Heart right ventricle (tissue), 16 donors: Measurements from ENCODE around the gene RRP1. TPM values are rescaled to one million over a fixed set of nuclear protein-coding genes. Genes with fewer than 3 reads are reported as not detected.

Source experiments
- ATAC-seq, 8 donors: fragments of 200-7000 bp; cut with Tn5 transposase; one replicate each; pipeline ENCODE4 v1.9.1; 2020; ENCODE audit warnings: mild to moderate bottlenecking in 8 of 8, moderate library complexity in 8 of 8, moderate number of reproducible peaks in 1 of 8
- DNase-seq, 2 donors: peaks; one replicate each; pipeline ENCODE4 v3.0.0-alpha.2; 2020
- H3K27ac ChIP-seq, 10 donors: fragments of 200-600 bp; sonication (generic) in 2 of 10; one replicate each; pipeline versions ENCODE4 v1.5.0 to v1.8.0; 2020 to 2022; ENCODE audit warnings: mild to moderate bottlenecking in 3 of 10
- H3K27me3 ChIP-seq, 7 donors: fragments of 200-600 bp; one replicate each; pipeline ENCODE4 v1.8.0; 2021 to 2022; ENCODE audit warnings: mild to moderate bottlenecking in 2 of 7
- H3K36me3 ChIP-seq, 9 donors: fragments of 200-600 bp; sonication (generic) in 1 of 9; one replicate each; pipeline versions ENCODE4 v1.5.0 to v1.8.0; 2020 to 2022; ENCODE audit warnings: mild to moderate bottlenecking in 2 of 9
- H3K4me1 ChIP-seq, 9 donors: fragments of 200-600 bp; sonication (generic) in 1 of 9; one replicate each; pipeline versions ENCODE4 v1.5.0 to v1.8.0; 2020 to 2022; ENCODE audit warnings: mild to moderate bottlenecking in 4 of 9
- H3K4me3 ChIP-seq, 10 donors: fragments of 200-600 bp; sonication (generic) in 2 of 10; one replicate each; pipeline versions ENCODE4 v1.5.0 to v1.8.0; 2020 to 2022; ENCODE audit warnings: mild to moderate bottlenecking in 7 of 10, moderate library complexity in 2 of 10
- H3K9me3 ChIP-seq, 11 donors: fragments of 200-600 bp in 10 of 11; sonication (generic) in 2 of 11; one replicate each; pipeline versions ENCODE4 v1.5.0 to v1.8.0; 2013 to 2022; ENCODE audit warnings: mild to moderate bottlenecking in 2 of 11, control low read depth in 1 of 11, moderate library complexity in 1 of 11
- WGBS, 2 donors: extraction: QIAGEN DNeasy Blood & Tissue Kit; methylation state at CpG; one replicate each; pipeline ENCODE4 v1.1.7; 2013; ENCODE audit warnings: inconsistent platforms in 1 of 2; 5-methylcytosine and 5-hydroxymethylcytosine counted together
- intact Hi-C, 10 donors: fragments of 100-400 bp; cut with DNase I; formaldehyde crosslinking; loops; one replicate each; pipeline versions ENCODE4 v1.11.1 to v1.14.2; 2022
- polyA plus RNA-seq, 2 donors: library from polyadenylated mRNA; stranded (reverse); fragments of 200-250 nt; gene quantifications; one replicate each; pipeline ENCODE4 v1.2.3, GENCODE V29; 2013
- total RNA-seq, 10 donors: library from RNA; stranded (reverse); fragmentation: NEBNext Ultra II Directional in 3 of 10; extraction: Animal tissue kit (Norgen Biotek cat#: 25700) in 3 of 10; gene quantifications; one replicate each; pipeline versions ENCODE4 v1.2.1 to v1.2.4, GENCODE V29; 2021 to 2023
- TF ChIP-seq, protein P1 (sequence below), 9 donors: fragments of 200-600 bp; sonication (generic) in 2 of 9; IDR thresholded peaks; one replicate each; pipeline versions ENCODE4 v1.5.0 to v1.8.0; 2021 to 2022; ENCODE audit warnings: antibody characterized with exemption in 9 of 9, mild to moderate bottlenecking in 5 of 9, moderate library complexity in 1 of 9
- donor health status: Arrhythmogenic right ventricular cardiomyopathy.
- donor health status: ischemic (EF 13 %, LVEDD 7.1; RV severe dilation, severe dysfunction).
- donor health status: healthy with polysubstance abuse.
- donor health status: DM: no; HTN: yes; CAD: no.
- donor health status: DM: no; HTN: no; CAD: no.
- donor health status: ischemic (EF 25% LVEDD 6.9; RV normal size, moderate dysfunction).
- donor health status: ischemic (EF 25% LVEDD 5.7; RV mildly dilated, moderate dysfunction).
- donor health status: healthy.
- donor health status: DM: yes; HTN: yes; CAD: no.
- donor health status: Ischemic cardiomyopathy.
- donor health status: ischemic (EF 35%, LVEDD 5.7; RV mildly dilated, moderate dysfunction).
- donor health status: nonischemic (EF 11% LVEDD 7.7; RV severe dilation, severe dysfunction).
- donor health status: DM: yes; HTN: yes; CAD: no.
- donor health status: PGD.
- donor health status: ischemic (EF 29% LVEDD 5.4; RV normal size, mild dysfunction).
- donor health status: nonischemic (EF 23%, LVEDD 6.1; RV moderate dilation, normal function).

Gene RRP1
- total and polyA plus RNA-seq, 12 donors = 6.3 to 13.9 (median 9.3) TPM

DNA sequence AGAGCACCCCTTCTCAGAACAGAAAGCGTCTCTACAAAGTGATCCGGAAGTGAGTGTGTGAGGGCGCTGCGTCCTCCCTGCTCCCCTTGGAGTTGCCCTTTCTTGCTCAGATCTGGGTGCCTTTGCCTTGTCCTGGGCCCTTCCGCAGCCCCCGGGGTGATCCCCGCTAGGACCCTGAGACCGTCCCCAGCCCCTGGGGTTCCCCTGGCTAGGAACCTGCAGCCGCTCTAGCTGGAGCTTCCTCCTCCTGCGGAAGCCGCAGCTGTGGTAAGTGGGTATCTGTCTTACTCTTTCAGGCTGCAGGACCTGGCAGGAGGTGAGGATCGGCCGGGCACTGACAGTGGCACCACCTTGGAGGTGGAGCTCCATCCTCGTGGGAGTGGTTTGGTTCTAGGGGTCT, 11.2 kb downstream of the RRP1 start:
- 94 to 95% methylated on average over 14 of the region's 14 CpGs for WGBS, 2 donors
- Histone ChIP-seq H3K27me3 (no peaks in the 10 kb centered on the region), H3K9me3 (no peaks in the 10 kb centered on the region), H3K4me1 (peaks cover 0 to 11% (median 0%) of the 10 kb centered on the region in 9 donors), H3K36me3 (peaks cover 0 to 91% (median 70%) of the 10 kb centered on the region in 9 donors), H3K27ac (no peak overlapping the region), H3K4me3 (no peak overlapping the region)
- ATAC-seq (no peak), DNase-seq (no peak)
- intact Hi-C loops = loop anchor here in 1 of 10 donors (10.0 kb wide), 1 partner anchor 56 kb away; no protein-coding TSS in a partner anchor
- TF ChIP-seq, protein P1, sequence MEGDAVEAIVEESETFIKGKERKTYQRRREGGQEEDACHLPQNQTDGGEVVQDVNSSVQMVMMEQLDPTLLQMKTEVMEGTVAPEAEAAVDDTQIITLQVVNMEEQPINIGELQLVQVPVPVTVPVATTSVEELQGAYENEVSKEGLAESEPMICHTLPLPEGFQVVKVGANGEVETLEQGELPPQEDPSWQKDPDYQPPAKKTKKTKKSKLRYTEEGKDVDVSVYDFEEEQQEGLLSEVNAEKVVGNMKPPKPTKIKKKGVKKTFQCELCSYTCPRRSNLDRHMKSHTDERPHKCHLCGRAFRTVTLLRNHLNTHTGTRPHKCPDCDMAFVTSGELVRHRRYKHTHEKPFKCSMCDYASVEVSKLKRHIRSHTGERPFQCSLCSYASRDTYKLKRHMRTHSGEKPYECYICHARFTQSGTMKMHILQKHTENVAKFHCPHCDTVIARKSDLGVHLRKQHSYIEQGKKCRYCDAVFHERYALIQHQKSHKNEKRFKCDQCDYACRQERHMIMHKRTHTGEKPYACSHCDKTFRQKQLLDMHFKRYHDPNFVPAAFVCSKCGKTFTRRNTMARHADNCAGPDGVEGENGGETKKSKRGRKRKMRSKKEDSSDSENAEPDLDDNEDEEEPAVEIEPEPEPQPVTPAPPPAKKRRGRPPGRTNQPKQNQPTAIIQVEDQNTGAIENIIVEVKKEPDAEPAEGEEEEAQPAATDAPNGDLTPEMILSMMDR (IDR thresholded peaks at IDR 0.05) = no peak

DNA sequence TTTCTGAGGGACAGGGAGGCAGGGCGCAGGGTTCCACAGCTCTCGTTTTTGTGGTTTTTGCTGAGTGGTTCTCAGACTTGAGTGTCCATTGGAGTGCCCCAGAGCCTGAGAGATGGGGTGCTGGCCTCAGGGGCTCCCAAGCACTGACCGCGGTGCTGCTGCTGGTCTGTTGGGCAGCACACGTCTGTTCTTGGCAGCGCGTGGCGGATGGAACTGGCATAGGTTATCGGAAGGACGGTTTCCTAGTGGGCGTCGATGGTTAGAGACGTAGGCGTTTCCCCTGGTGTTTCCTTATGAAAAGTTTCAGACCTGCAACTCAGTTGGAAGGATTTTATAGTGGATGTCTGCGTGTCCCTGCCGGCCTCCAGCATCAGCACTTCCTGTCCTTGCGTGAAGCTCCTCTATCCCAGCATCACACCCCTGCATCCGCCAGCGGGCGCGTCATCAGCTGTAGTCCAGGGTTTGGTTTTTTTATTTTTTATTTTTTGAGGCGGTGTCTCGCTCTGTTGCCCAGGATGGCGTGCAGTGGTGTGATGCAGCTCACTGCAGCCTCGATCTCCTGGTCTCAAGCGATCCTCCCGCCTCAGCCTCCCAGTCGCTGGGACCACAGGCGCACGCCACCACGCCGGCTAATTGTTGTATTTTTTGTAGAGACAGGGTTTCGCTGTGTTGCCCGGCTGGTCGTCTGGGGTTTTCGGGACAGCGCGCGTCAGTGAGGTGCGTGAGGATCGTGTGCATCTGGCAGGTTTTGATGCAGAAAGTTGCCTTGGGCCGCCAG, 11.8 kb downstream of the RRP1 start:
- peaks cover 0 to 85% (median 66%) of the 10 kb centered on the region in 9 donors for H3K36me3 ChIP-seq
- TF ChIP-seq, protein P1 (IDR thresholded peaks at IDR 0.05) = no peak
- H3K27ac ChIP-seq = no peak overlapping the region
- WGBS, 2 donors = 95% methylated on average over 42 of the region's 42 CpGs
- H3K4me1 ChIP-seq = peaks cover 0 to 17% (median 0%) of the 10 kb centered on the region in 9 donors
- ATAC-seq = no peak
- no peak for DNase-seq
- no peaks in the 10 kb centered on the region for H3K9me3 ChIP-seq
- H3K4me3 ChIP-seq = no peak overlapping the region
- intact Hi-C loops = loop anchor here in 1 of 10 donors (10.0 kb wide), 1 partner anchor 56 kb away; no protein-coding TSS in a partner anchor
- H3K27me3 ChIP-seq = no peaks in the 10 kb centered on the region

DNA sequence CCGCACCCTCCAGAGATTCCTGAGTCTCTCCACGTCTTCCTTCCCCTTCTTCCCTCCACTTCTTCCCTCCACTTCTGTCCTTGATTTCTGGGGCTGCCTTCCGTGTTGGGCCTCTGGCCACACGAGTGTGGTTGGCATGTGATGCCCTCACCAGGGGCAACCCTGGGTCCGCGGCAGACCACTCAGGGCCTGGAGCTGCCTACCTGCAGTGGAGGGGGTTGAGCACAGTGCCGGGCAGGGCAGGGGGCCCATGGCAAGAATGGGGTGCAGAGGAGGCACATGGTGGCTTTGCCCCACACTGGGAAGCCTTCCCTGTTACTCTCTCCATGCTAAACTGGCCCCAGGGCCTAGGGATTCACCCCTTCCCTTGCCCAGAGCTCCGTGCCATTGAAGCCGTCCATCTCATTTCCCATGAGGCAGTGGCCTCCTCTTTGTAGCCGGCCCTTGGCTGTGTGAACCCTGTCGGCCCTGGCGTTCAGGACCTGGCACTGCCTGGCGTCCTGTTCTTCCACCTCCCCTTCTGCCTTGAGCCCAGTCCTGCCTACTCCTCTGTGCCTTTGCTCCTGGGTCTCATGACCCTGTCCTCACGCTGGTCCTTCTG, 13.4 kb downstream of the RRP1 start:
- H3K4me1 ChIP-seq = peaks cover 0 to 19% (median 0%) of the 10 kb centered on the region in 9 donors
- WGBS, 2 donors = 89 to 92% methylated on average over 14 of the region's 14 CpGs
- no peak overlapping the region for H3K4me3 ChIP-seq
- no peaks in the 10 kb centered on the region for H3K9me3 ChIP-seq
- H3K36me3 ChIP-seq = peaks cover 0 to 69% (median 50%) of the 10 kb centered on the region in 9 donors
- no peaks in the 10 kb centered on the region for H3K27me3 ChIP-seq
- no peak overlapping the region for H3K27ac ChIP-seq
- DNase-seq = no peak
- no peak for ATAC-seq
- TF ChIP-seq, protein P1 (IDR thresholded peaks at IDR 0.05) = no peak
- intact Hi-C loops = loop anchor here in 1 of 10 donors (10.0 kb wide), 1 partner anchor 58 kb away; no protein-coding TSS in a partner anchor

DNA sequence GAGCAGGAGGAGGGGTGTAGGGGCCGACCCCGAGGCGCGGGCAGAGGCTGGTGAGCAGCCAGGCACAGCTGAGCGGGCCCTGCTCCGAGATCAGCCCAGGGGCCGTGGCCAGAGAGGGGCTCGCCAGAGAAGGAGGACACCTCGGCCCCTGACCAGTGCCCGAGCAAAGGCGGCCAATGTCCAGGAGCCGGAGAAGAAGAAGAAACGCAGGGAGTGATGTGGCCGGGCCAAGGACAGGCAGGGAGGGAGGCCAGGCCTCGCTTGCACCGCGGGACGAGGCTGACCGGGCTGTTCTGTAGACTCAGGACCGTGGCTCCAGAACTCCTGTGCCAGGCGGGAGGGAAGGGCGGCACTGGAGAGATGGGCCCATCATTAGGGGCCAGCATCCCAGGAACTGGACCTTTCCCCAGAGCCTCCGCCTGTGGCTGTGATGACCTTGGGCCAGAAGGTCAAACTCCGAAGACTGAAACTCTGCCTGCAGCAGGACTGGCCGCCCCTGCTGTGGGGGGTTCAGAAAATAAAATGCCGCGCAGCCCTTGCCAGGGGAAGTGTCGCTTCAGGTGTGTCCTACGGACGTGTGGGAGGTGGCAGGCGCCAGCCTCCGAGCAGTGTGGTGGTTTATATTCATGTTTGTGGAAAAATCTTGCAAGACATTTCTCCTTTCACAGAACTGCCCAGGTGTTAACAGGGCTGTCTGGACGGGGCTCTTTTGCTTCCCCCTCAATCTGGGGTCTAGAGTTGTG, 14.4 kb downstream of the RRP1 start:
- DNase-seq (no peak), ATAC-seq (no peak)
- 90 to 94% methylated on average over 33 of the region's 33 CpGs for WGBS, 2 donors
- intact Hi-C loops = loop anchor here in 1 of 10 donors (10.0 kb wide), 1 partner anchor 59 kb away; no protein-coding TSS in a partner anchor
- H3K4me3 ChIP-seq = no peak overlapping the region
- no peaks in the 10 kb centered on the region for H3K9me3 ChIP-seq
- TF ChIP-seq, protein P1 (IDR thresholded peaks at IDR 0.05) = no peak
- no peak overlapping the region for H3K27ac ChIP-seq
- no peaks in the 10 kb centered on the region for H3K27me3 ChIP-seq
- peaks cover 0 to 60% (median 41%) of the 10 kb centered on the region in 9 donors for H3K36me3 ChIP-seq
- peaks cover 0 to 19% (median 0%) of the 10 kb centered on the region in 9 donors for H3K4me1 ChIP-seq
